HepG2 (cell line): Measurements from ENCODE around the gene KLHL17. TPM values are rescaled to one million over a fixed set of nuclear protein-coding genes. Genes with fewer than 3 reads are reported as not detected.

Experiments used
- ARNTL ChIP-seq: sonication (generic); formaldehyde crosslinking; IDR thresholded peaks from 2 replicates; pipeline ENCODE4 v1.4.0; 2020; ENCODE audit warnings: mild to moderate bottlenecking, missing genetic modification reagents
- CREB1 ChIP-seq, 2 experiments: fragments of 450-650 bp in 1 of 2; IDR thresholded peaks; 2 replicates each; pipeline ENCODE4 v1.6.1; 2016 to 2017; ENCODE audit warnings: control low read depth in 1 of 2, mild to moderate bottlenecking in 1 of 2, missing compliant biosample characterization in 1 of 2, missing genetic modification characterization in 1 of 2
- EHMT2 ChIP-seq: fragments of 200-600 bp; sonication (generic); IDR thresholded peaks from 2 replicates; pipeline ENCODE4 v1.7.0; 2017; ENCODE audit warnings: antibody characterized with exemption, low read depth, low read length, borderline replicate concordance
- FOSL1 ChIP-seq: sonication (generic); formaldehyde crosslinking; IDR thresholded peaks from 2 replicates; pipeline ENCODE4 v1.9.0; 2021; ENCODE audit warnings: missing genetic modification reagents, borderline replicate concordance
- GATAD2A ChIP-seq: IDR thresholded peaks from 2 replicates; pipeline ENCODE4 v1.6.1; 2016
- HNF4A ChIP-seq: sonication (generic); formaldehyde crosslinking; IDR thresholded peaks from 2 replicates; pipeline ENCODE4 v1.4.0; 2020; ENCODE audit warnings: missing genetic modification reagents
- MBD4 ChIP-seq: IDR thresholded peaks from 2 replicates; pipeline ENCODE4 v1.6.1; 2012; ENCODE audit warnings: low read length, inconsistent platforms, borderline replicate concordance
- RAD21 ChIP-seq: fragments of 450-650 bp; formaldehyde crosslinking; IDR thresholded peaks from 2 replicates; pipeline ENCODE4 v1.5.0; 2020; ENCODE audit warnings: mild to moderate bottlenecking
- SALL2 ChIP-seq: sonication (generic); formaldehyde crosslinking; IDR thresholded peaks from 2 replicates; pipeline ENCODE4 v1.8.1; 2023; ENCODE audit warnings: mild to moderate bottlenecking, missing genetic modification reagents, inconsistent platforms
- SRY ChIP-seq: sonication (generic); formaldehyde crosslinking; IDR thresholded peaks from 2 replicates; pipeline ENCODE4 v1.8.0; 2022; ENCODE audit warnings: mild to moderate bottlenecking, missing genetic modification reagents
- YEATS2 ChIP-seq: sonication (generic); formaldehyde crosslinking; IDR thresholded peaks from 2 replicates; pipeline ENCODE4 v1.4.0; 2020; ENCODE audit warnings: missing genetic modification reagents, borderline replicate concordance
- ZBTB8A ChIP-seq: sonication (generic); formaldehyde crosslinking; IDR thresholded peaks from 2 replicates; pipeline ENCODE4 v1.4.0; 2020; ENCODE audit warnings: mild to moderate bottlenecking, low read depth, missing genetic modification reagents, borderline replicate concordance
- ZFX ChIP-seq: sonication (generic); formaldehyde crosslinking; IDR thresholded peaks from 2 replicates; pipeline ENCODE4 v1.4.0; 2020; ENCODE audit warnings: mild to moderate bottlenecking, low read depth, missing genetic modification reagents, moderate library complexity
- ZNF12 ChIP-seq: sonication (generic); formaldehyde crosslinking; IDR thresholded peaks from 2 replicates; pipeline ENCODE4 v1.5.0; 2020; ENCODE audit warnings: missing genetic modification reagents
- ZNF225 ChIP-seq: sonication (generic); formaldehyde crosslinking; IDR thresholded peaks from 2 replicates; pipeline ENCODE4 v1.4.0; 2020; ENCODE audit warnings: mild to moderate bottlenecking, missing genetic modification reagents
- ZNF629 ChIP-seq: sonication (generic); formaldehyde crosslinking; conservative IDR thresholded peaks from 2 replicates; pipeline ENCODE4 v1.5.0; 2020; ENCODE audit warnings: missing genetic modification reagents
- ZNF652 ChIP-seq: IDR thresholded peaks from 2 replicates; pipeline ENCODE4 v1.6.1; 2016; ENCODE audit warnings: low read depth, borderline replicate concordance
- ZNF768 ChIP-seq: sonication (generic); formaldehyde crosslinking; IDR thresholded peaks from 2 replicates; pipeline ENCODE4 v1.4.0; 2020; ENCODE audit warnings: missing genetic modification reagents
- polyA plus RNA-seq, 8 experiments: library from polyadenylated mRNA; depleted of rRNA in 3 of 8; stranded (reverse) in 7 of 8; unstranded in 1 of 8; fragments of >200 nt; fragmentation: Illumina TruSeq in 4 of 8; extraction: Trizol in 4 of 8; gene quantifications; 2 replicates each; pipeline versions ENCODE4 v1.2.1 to v1.2.3, GENCODE V29; 2011 to 2016; ENCODE audit warnings: low read depth in 4 of 8, missing spikeins in 1 of 8, mixed read lengths in 1 of 8; ENCODE audit not compliant: insufficient read depth in 1 of 8
- total RNA-seq, 5 experiments: library from RNA; depleted of rRNA; stranded (reverse); fragments of >200 nt; fragmentation: Illumina TruSeq; extraction: Trizol; gene quantifications; 2 replicates each; pipeline ENCODE4 v1.2.3, GENCODE V29; 2016; ENCODE audit warnings: low read depth in 1 of 5
- TF ChIP-seq, protein P1 (sequence below): sonication (generic); formaldehyde crosslinking; IDR thresholded peaks from 2 replicates; pipeline ENCODE4 v1.5.1; 2020; ENCODE audit warnings: missing genetic modification reagents, mild to moderate bottlenecking, borderline replicate concordance
- TF ChIP-seq, protein P2 (sequence below): sonication (generic); formaldehyde crosslinking; IDR thresholded peaks from 2 replicates; pipeline ENCODE4 v1.5.0; 2020; ENCODE audit warnings: missing genetic modification reagents
- TF ChIP-seq, protein P3 (sequence below): sonication (generic); formaldehyde crosslinking; IDR thresholded peaks from 2 replicates; pipeline ENCODE4 v1.4.0; 2020; ENCODE audit warnings: missing genetic modification reagents
- TF ChIP-seq, protein P4 (sequence below): sonication (generic); formaldehyde crosslinking; IDR thresholded peaks from 2 replicates; pipeline ENCODE4 v1.5.1; 2020; ENCODE audit warnings: mild to moderate bottlenecking, missing genetic modification reagents, borderline replicate concordance
- TF ChIP-seq, protein P5 (sequence below): sonication (generic); formaldehyde crosslinking; IDR thresholded peaks from 2 replicates; pipeline ENCODE4 v1.8.1; 2022; ENCODE audit warnings: low read depth, mild to moderate bottlenecking, missing genetic modification reagents

The KLHL17 gene
- total and polyA plus RNA-seq, 2 of the 13 experiments (the other 11 are each of a cell fraction or from before 2014, with no cell fraction given): 9.3 to 24.7 TPM

DNA sequence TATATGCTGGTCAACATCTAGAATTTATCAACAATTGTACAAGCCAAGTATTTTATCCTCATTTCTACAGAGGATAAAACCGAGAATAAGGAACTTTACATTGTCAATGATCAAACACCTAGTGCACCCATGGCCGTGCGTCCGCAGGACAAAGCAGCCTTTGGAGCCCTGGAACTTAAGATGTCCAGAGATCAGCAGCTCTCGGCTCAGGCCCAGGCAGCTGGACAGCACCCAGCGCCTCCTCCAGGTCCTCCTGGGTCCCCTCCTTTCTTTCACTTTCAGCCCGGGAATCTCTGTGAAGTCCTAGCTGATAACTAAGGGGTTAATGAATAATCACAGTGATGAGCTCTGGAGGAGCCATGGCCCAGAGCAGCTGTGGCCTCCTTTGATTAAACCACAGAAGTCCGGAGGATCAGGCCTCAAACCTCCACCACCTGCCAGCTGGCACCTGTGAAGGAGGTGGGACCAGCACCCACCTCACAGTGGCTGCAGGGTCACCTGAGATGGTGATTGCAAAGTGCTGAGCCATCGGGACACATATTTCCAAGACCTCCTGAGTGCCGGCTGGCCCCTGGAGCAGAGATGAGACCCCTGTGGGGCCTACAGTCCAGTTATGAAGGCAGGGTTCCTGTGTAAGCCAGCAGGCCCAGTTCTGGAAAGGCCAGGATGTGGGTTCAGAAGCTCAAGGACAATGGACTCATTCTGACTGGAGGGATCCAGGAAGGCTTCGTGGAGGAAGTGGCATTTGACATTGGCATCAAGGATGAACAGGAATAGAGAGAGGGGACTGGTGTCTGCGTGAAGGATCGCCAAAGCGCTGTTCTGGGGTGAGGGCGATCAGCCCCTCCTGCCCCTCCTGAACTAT, 48.3 kb upstream of the KLHL17 start (continued):
- TF ChIP-seq YEATS2 (no peak), ZNF629 (CRISPR knock-in tag) (0 out of 2 replicates have a peak, but pooled peaks have one; percentile 23), ZNF225 (no peak), ZBTB8A (CRISPR knock-in tag) (no peak), ZNF652 (peak; percentile 74), ZNF12 (CRISPR knock-in tag) (no peak), GATAD2A (CRISPR knock-in tag) (no peak), SALL2 (no peak), FOSL1 (CRISPR knock-in tag) (no peak), CREB1 (IDR thresholded peaks at IDR 0.05) (no peak), CREB1 (CRISPR knock-in tag; IDR thresholded peaks at IDR 0.05) (peak; percentile 31; the same call in 1 of the 2 replicates), HNF4A (CRISPR knock-in tag) (peak; percentile 37), ZNF768 (CRISPR knock-in tag) (peak; percentile 6; the same call in 1 of the 2 replicates), ARNTL (CRISPR knock-in tag) (no peak), ZFX (CRISPR knock-in tag) (peak; percentile 36; the same call in 1 of the 2 replicates), SRY (CRISPR knock-in tag) (no peak), EHMT2 (no peak), MBD4 (no peak), RAD21 (CRISPR knock-in tag) (no peak)
- TF ChIP-seq, protein P1, sequence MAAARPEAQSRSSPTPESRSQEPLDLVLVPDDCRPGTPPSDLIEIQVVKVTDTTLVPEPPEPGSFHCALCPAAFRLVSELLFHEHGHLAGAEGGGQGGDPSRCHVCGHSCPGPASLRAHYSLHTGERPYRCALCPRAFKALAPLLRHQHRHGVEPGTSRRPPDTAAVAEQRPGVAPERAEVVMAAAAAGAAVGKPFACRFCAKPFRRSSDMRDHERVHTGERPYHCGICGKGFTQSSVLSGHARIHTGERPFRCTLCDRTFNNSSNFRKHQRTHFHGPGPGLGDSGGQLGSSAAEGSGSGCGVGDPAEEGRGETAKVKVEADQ: no peak
- TF ChIP-seq, protein P2, sequence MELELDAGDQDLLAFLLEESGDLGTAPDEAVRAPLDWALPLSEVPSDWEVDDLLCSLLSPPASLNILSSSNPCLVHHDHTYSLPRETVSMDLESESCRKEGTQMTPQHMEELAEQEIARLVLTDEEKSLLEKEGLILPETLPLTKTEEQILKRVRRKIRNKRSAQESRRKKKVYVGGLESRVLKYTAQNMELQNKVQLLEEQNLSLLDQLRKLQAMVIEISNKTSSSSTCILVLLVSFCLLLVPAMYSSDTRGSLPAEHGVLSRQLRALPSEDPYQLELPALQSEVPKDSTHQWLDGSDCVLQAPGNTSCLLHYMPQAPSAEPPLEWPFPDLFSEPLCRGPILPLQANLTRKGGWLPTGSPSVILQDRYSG (CRISPR knock-in tag): no peak
- TF ChIP-seq, protein P3, sequence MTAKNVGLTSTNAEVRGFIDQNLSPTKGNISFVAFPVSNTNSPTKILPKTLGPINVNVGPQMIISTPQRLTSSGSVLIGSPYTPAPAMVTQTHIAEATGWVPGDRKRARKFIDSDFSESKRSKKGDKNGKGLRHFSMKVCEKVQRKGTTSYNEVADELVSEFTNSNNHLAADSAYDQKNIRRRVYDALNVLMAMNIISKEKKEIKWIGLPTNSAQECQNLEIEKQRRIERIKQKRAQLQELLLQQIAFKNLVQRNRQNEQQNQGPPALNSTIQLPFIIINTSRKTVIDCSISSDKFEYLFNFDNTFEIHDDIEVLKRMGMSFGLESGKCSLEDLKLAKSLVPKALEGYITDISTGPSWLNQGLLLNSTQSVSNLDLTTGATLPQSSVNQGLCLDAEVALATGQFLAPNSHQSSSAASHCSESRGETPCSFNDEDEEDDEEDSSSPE (CRISPR knock-in tag): no peak
- TF ChIP-seq, protein P4, sequence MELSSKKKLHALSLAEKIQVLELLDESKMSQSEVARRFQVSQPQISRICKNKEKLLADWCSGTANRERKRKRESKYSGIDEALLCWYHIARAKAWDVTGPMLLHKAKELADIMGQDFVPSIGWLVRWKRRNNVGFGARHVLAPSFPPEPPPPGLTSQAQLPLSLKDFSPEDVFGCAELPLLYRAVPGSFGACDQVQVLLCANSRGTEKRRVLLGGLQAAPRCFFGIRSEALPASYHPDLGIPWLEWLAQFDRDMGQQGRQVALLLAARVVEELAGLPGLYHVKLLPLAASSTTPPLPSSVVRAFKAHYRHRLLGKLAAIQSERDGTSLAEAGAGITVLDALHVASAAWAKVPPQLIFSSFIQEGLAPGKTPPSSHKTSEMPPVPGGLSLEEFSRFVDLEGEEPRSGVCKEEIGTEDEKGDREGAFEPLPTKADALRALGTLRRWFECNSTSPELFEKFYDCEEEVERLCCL (CRISPR knock-in tag): no peak
- TF ChIP-seq, protein P5, sequence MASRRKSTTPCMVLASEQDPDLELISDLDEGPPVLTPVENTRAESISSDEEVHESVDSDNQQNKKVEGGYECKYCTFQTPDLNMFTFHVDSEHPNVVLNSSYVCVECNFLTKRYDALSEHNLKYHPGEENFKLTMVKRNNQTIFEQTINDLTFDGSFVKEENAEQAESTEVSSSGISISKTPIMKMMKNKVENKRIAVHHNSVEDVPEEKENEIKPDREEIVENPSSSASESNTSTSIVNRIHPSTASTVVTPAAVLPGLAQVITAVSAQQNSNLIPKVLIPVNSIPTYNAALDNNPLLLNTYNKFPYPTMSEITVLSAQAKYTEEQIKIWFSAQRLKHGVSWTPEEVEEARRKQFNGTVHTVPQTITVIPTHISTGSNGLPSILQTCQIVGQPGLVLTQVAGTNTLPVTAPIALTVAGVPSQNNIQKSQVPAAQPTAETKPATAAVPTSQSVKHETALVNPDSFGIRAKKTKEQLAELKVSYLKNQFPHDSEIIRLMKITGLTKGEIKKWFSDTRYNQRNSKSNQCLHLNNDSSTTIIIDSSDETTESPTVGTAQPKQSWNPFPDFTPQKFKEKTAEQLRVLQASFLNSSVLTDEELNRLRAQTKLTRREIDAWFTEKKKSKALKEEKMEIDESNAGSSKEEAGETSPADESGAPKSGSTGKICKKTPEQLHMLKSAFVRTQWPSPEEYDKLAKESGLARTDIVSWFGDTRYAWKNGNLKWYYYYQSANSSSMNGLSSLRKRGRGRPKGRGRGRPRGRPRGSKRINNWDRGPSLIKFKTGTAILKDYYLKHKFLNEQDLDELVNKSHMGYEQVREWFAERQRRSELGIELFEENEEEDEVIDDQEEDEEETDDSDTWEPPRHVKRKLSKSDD (CRISPR knock-in tag): no peak
